ENCODE data around the gene FERMT3. TPM values are rescaled to one million over a fixed set of nuclear protein-coding genes. Genes with fewer than 3 reads are reported as not detected.
A peak's percentile ranks its signal among the peaks of the same experiment; 100 is the strongest.

FERMT3 gene
- polyA plus RNA-seq, 1 of the 3 experiments (the other 2 are of a cell fraction), result 1.4 TPM

GRCh38 chr11:64233913-64234586 is 27.5 kb downstream of the FERMT3 start, which contains the start of gene VEGFB:
TSS of gene VEGFB (plus strand) at chr11:64234584. CDS start at chr11:64234834, 250 bp downstream.
- peaks cover 20% of the 10 kb centered on the region for H3K79me2 ChIP-seq (ENCODE audit: insufficient read depth)
- no peaks in the 10 kb centered on the region for H3K9me3 ChIP-seq
- TF ChIP-seq, protein P1, sequence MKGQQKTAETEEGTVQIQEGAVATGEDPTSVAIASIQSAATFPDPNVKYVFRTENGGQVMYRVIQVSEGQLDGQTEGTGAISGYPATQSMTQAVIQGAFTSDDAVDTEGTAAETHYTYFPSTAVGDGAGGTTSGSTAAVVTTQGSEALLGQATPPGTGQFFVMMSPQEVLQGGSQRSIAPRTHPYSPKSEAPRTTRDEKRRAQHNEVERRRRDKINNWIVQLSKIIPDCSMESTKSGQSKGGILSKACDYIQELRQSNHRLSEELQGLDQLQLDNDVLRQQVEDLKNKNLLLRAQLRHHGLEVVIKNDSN (IDR thresholded peaks at IDR 0.05; ENCODE audit: borderline replicate concordance, low read depth), result peak; percentile 61; the same call in 1 of the 2 replicates
- TF ChIP-seq POLR2AphosphoS5 (IDR thresholded peaks at IDR 0.05; ENCODE audit: low read depth, low read length) (peak; percentile 38; the same call in 1 of the 2 replicates), SMC3 (IDR thresholded peaks at IDR 0.05; ENCODE audit: low read depth, low read length) (no peak)
- peak within 1 kb of the TSS; percentile 66 for H3K9ac ChIP-seq
- ChIA-PET CTCF (interaction anchor here (1.0 to 3.4 kb wide), 4 partner anchors 13 to 70 kb away, joined by 3 to 15 read pairs (median 6); partner anchors contain the start of genes PLCB3 and PPP1R14B), POLR2A (interaction anchor here (0.6 to 0.7 kb wide), 3 partner anchors 28 to 1381 kb away, joined by 3 to 4 read pairs (median 3); partner anchors contain the start of gene FERMT3)
- no peaks in the 10 kb centered on the region for H3K27me3 ChIP-seq (ENCODE audit: insufficient read depth)
- H3K4me2 ChIP-seq, result peak within 1 kb of the TSS; percentile 91
- peaks cover 11 to 47% of the 10 kb centered on the region in 2 experiments; a peak in 2 of 4 replicates for H3K4me1 ChIP-seq (ENCODE audit: control insufficient read depth in 1 of 2, insufficient read depth in 2 of 2, low read depth in 1 of 2, low read length in 1 of 2)
- H4K20me1 ChIP-seq (ENCODE audit: insufficient read depth), result no peaks in the 10 kb centered on the region
- H3K4me3 ChIP-seq (ENCODE audit: low read depth in 2 of 2, low read length in 1 of 2), result peak within 1 kb of the TSS; percentile 69 to 70
- peak within 1 kb of the TSS in 1 of 2 experiments; percentile 83; a peak in 2 of 4 replicates for H3K27ac ChIP-seq (ENCODE audit: low read depth in 2 of 2, low read length in 1 of 2)
- 17% methylated on average over 9 of the region's 62 CpGs for WGBS (ENCODE audit: low lambda C conversion rate)
- peak; percentile 92 for DNase-seq
- no peaks in the 10 kb centered on the region for H3K9me2 ChIP-seq
- peaks cover 31% of the 10 kb centered on the region for H3F3A ChIP-seq (replicated peaks; ENCODE audit: insufficient read depth)
- H2AFZ ChIP-seq (ENCODE audit: low read depth), result no peak within 1 kb of the TSS
- H3K36me3 ChIP-seq (replicated peaks in 1 of 2; ENCODE audit: control insufficient read depth in 1 of 2, insufficient read depth in 2 of 2, low read length in 1 of 2), result peaks cover 0 to 20% of the 10 kb centered on the region in 2 experiments

GRCh38 chr11:64234647-64235379 is 28.3 kb downstream of the FERMT3 start:
- Histone ChIP-seq H3K9ac (peak overlapping the region; percentile 63), H3K4me2 (peak overlapping the region; percentile 89), H3F3A (replicated peaks; ENCODE audit: insufficient read depth) (peaks cover 32% of the 10 kb centered on the region), H3K9me2 (no peaks in the 10 kb centered on the region), H3K36me3 (replicated peaks in 1 of 2; ENCODE audit: control insufficient read depth in 1 of 2, insufficient read depth in 2 of 2, low read length in 1 of 2) (peaks cover 0 to 18% of the 10 kb centered on the region in 2 experiments), H3K4me1 (ENCODE audit: control insufficient read depth in 1 of 2, insufficient read depth in 2 of 2, low read depth in 1 of 2, low read length in 1 of 2) (peaks cover 11 to 42% of the 10 kb centered on the region in 2 experiments; a peak in 2 of 4 replicates), H4K20me1 (ENCODE audit: insufficient read depth) (no peaks in the 10 kb centered on the region), H3K27ac (ENCODE audit: low read depth in 2 of 2, low read length in 1 of 2) (peak overlapping the region in 1 of 2 experiments; percentile 83; a peak in 2 of 4 replicates), H2AFZ (ENCODE audit: low read depth) (no peak overlapping the region), H3K4me3 (ENCODE audit: low read depth in 2 of 2, low read length in 1 of 2) (peak overlapping the region; percentile 63 to 66), H3K79me2 (ENCODE audit: insufficient read depth) (peaks cover 19% of the 10 kb centered on the region), H3K27me3 (ENCODE audit: insufficient read depth) (no peaks in the 10 kb centered on the region), H3K9me3 (no peaks in the 10 kb centered on the region)
- WGBS (ENCODE audit: low lambda C conversion rate), result 6% methylated on average over 10 of the region's 80 CpGs
- POLR2A ChIA-PET, result interaction anchor here (0.6 kb wide), 1 partner anchor 1380 kb away, joined by 3 read pairs; no protein-coding TSS in a partner anchor
- DNase-seq, result peak; percentile 79
- CTCF ChIA-PET, result interaction anchor here (1.1 to 3.4 kb wide), 5 partner anchors 16 to 69 kb away, joined by 4 to 15 read pairs (median 6); partner anchors contain the start of gene PLCB3
- peak; percentile 42; the same call in 1 of the 2 replicates for TF ChIP-seq SIN3A (IDR thresholded peaks at IDR 0.05; ENCODE audit: borderline replicate concordance, low read depth, low read length)
- TF ChIP-seq POLR2AphosphoS5 (IDR thresholded peaks at IDR 0.05; ENCODE audit: low read depth, low read length), result peak; percentile 20; the same call in 1 of the 2 replicates
- peak; percentile 60 for TF ChIP-seq MXI1 (IDR thresholded peaks at IDR 0.05; ENCODE audit: low read depth, low read length)
- TF ChIP-seq FOXM1 (IDR thresholded peaks at IDR 0.05; ENCODE audit: low read depth), result no peak
- TF ChIP-seq TEAD4 (IDR thresholded peaks at IDR 0.05; ENCODE audit: borderline replicate concordance, insufficient read depth), result no peak
- no peak for TF ChIP-seq PBX3 (IDR thresholded peaks at IDR 0.05)
- TF ChIP-seq GABPA (IDR thresholded peaks at IDR 0.05; ENCODE audit: low read depth), result no peak

Data from SK-N-SH (cell line).